Fibroblast of lung (primary cell): ENCODE results near the gene TOPAZ1. TPM values are rescaled to one million over a fixed set of nuclear protein-coding genes. Genes with fewer than 3 reads are reported as not detected.
"Not testable (repeated sequence)": the region's sequence is repeated elsewhere in the genome, so short reads cannot be mapped to it uniquely, and the experiment has no call there.

Experiments used
- DNase-seq, 2 donors: peaks; one replicate each; pipeline versions ENCODE4 v3.0.0 to v3.0.0-alpha.2; 2010; ENCODE audit warnings: low read depth in 2 of 2
- H2AFZ ChIP-seq: 2 replicates; pipeline ENCODE4 v1.5.1; 2012; ENCODE audit warnings: low read length, control low read depth, inconsistent platforms
- H3K27ac ChIP-seq: 2 replicates; pipeline ENCODE4 v1.5.1; 2011; ENCODE audit warnings: low read length, control low read depth; ENCODE audit not compliant: insufficient read depth
- H3K27me3 ChIP-seq: 2 replicates; pipeline ENCODE4 v1.5.1; 2011; ENCODE audit warnings: mild to moderate bottlenecking, low read length; ENCODE audit not compliant: control insufficient read depth, insufficient read depth
- H3K36me3 ChIP-seq: 2 replicates; pipeline ENCODE4 v1.5.1; 2011; ENCODE audit warnings: low read length; ENCODE audit not compliant: control insufficient read depth, insufficient read depth
- H3K4me1 ChIP-seq: 2 replicates; pipeline ENCODE4 v1.5.1; 2011; ENCODE audit warnings: low read length; ENCODE audit not compliant: control insufficient read depth, insufficient read depth; ENCODE audit errors: extremely low read depth
- H3K4me2 ChIP-seq: 2 replicates; pipeline ENCODE4 v1.5.1; 2011; ENCODE audit warnings: low read length, control low read depth; ENCODE audit not compliant: insufficient read depth; ENCODE audit errors: extremely low read depth
- H3K4me3 ChIP-seq, 4 experiments: fragments of 200-600 bp in 1 of 4; sonication (generic) in 1 of 4; replicated peaks in 1 of 4; 2 replicates each; pipeline ENCODE4 v1.5.1; 2011 to 2016; ENCODE audit warnings: low read length in 4 of 4, low read depth in 3 of 4, mild to moderate bottlenecking in 3 of 4, control low read depth in 2 of 4, inconsistent platforms in 1 of 4, mixed read lengths in 1 of 4; ENCODE audit not compliant: insufficient read depth in 1 of 4; ENCODE audit errors: control extremely low read depth in 1 of 4
- H3K79me2 ChIP-seq: 2 replicates; pipeline ENCODE4 v1.5.1; 2012; ENCODE audit warnings: mild to moderate bottlenecking, low read length, inconsistent platforms; ENCODE audit not compliant: control insufficient read depth, insufficient read depth
- H3K9ac ChIP-seq: 2 replicates; pipeline ENCODE4 v1.5.1; 2011; ENCODE audit warnings: mild to moderate bottlenecking, low read length, control low read depth; ENCODE audit not compliant: insufficient read depth
- H3K9me3 ChIP-seq: 2 replicates; pipeline ENCODE4 v1.5.1; 2012; ENCODE audit warnings: low read depth, low read length; ENCODE audit not compliant: control insufficient read depth, insufficient read depth
- H4K20me1 ChIP-seq: 2 replicates; pipeline ENCODE4 v1.5.1; 2011; ENCODE audit warnings: low read length; ENCODE audit not compliant: control insufficient read depth, insufficient read depth; ENCODE audit errors: extremely low read depth
- EZH2 ChIP-seq: IDR thresholded peaks from 2 replicates; pipeline ENCODE4 v1.5.1; 2012; ENCODE audit warnings: low read length, control low read depth, mild to moderate bottlenecking; ENCODE audit errors: missing control alignments
- polyA plus RNA-seq, 2 donors: library from polyadenylated mRNA; depleted of rRNA in 1 of 2; stranded (reverse) in 1 of 2; unstranded in 1 of 2; fragments of >200 nt; gene quantifications; 2 replicates each; pipeline ENCODE4 v1.2.1, GENCODE V29; 2011 to 2012; ENCODE audit warnings: missing spikeins in 1 of 2
- total RNA-seq: library from RNA; depleted of rRNA; stranded (reverse); fragments of >200 nt; gene quantifications from 2 replicates; pipeline ENCODE4 v1.2.1, GENCODE V29; 2014
- TF ChIP-seq, protein P1 (sequence below), 2 donors: IDR thresholded peaks in 1 of 2; conservative IDR thresholded peaks in 1 of 2; 1 replicate in 1 of 2; 2 replicates in 1 of 2; pipeline ENCODE4 v1.5.1; 2011 to 2012; ENCODE audit warnings: low read length in 2 of 2, control low read depth in 1 of 2, inconsistent platforms in 1 of 2, low read depth in 1 of 2, mild to moderate bottlenecking in 1 of 2

Gene TOPAZ1
- total and polyA plus RNA-seq, 2 donors (not counting 1 experiment from before 2014, with no cell fraction given), result not detected

DNA sequence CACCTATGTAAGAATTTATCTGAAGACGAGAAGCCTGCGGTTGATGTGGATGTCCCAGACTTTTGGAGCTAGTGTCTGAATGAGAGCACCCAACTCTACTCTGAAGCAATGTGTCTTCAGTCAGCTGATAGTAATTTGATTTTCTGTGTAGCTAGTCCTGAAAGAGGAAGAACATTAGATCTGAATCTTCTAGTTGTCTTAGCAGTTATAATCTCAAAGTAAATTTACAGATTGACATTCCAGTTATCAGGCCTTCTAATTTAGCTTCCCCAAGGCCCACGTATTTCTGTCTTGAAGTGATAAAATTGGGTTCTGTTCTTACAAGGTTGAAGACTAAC lies 98.3 kb downstream of the TOPAZ1 start:
- Histone ChIP-seq H3K9me3 (no peaks in the 10 kb centered on the region), H3K27me3 (no peaks in the 10 kb centered on the region), H3K4me2 (peak overlapping the region; percentile 29), H3K36me3 (no peaks in the 10 kb centered on the region), H2AFZ (no peak overlapping the region), H3K27ac (no peak overlapping the region), H4K20me1 (no peaks in the 10 kb centered on the region), H3K4me3 (peak overlapping the region; percentile 77 to 97 (median 86)), H3K9ac (no peak overlapping the region), H3K4me1 (peaks cover 10% of the 10 kb centered on the region), H3K79me2 (peaks cover 17% of the 10 kb centered on the region)
- TF ChIP-seq EZH2, result no peak
- TF ChIP-seq, protein P1, sequence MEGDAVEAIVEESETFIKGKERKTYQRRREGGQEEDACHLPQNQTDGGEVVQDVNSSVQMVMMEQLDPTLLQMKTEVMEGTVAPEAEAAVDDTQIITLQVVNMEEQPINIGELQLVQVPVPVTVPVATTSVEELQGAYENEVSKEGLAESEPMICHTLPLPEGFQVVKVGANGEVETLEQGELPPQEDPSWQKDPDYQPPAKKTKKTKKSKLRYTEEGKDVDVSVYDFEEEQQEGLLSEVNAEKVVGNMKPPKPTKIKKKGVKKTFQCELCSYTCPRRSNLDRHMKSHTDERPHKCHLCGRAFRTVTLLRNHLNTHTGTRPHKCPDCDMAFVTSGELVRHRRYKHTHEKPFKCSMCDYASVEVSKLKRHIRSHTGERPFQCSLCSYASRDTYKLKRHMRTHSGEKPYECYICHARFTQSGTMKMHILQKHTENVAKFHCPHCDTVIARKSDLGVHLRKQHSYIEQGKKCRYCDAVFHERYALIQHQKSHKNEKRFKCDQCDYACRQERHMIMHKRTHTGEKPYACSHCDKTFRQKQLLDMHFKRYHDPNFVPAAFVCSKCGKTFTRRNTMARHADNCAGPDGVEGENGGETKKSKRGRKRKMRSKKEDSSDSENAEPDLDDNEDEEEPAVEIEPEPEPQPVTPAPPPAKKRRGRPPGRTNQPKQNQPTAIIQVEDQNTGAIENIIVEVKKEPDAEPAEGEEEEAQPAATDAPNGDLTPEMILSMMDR (conservative IDR thresholded peaks at IDR 0.05 in 1 of 2, IDR thresholded peaks at IDR 0.05 in 1 of 2; ENCODE audit: low read depth in 1 of 2, low read length in 2 of 2), result no peak
- no peak for DNase-seq

- Histone ChIP-seq H3K4me1 (peaks cover 10% of the 10 kb centered on the region), H3K36me3 (no peaks in the 10 kb centered on the region), H3K27ac (peak overlapping the region; percentile 48), H3K9me3 (no peaks in the 10 kb centered on the region), H3K4me2 (peak overlapping the region; percentile 77), H3K9ac (no peak overlapping the region), H4K20me1 (no peaks in the 10 kb centered on the region), H3K27me3 (no peaks in the 10 kb centered on the region), H3K4me3 (peak overlapping the region in 1 of 4 experiments; percentile 12), H2AFZ (no peak overlapping the region), H3K79me2 (peaks cover 17% of the 10 kb centered on the region)
- peak; percentile 81 to 89 for DNase-seq
- no peak for TF ChIP-seq EZH2
- TF ChIP-seq, protein P1 (conservative IDR thresholded peaks at IDR 0.05 in 1 of 2, IDR thresholded peaks at IDR 0.05 in 1 of 2; ENCODE audit: low read depth in 1 of 2, low read length in 2 of 2), result no peak
These were observed 100.6 kb downstream of the TOPAZ1 start for GRCh38 chr3:44342176-44342790.

DNA sequence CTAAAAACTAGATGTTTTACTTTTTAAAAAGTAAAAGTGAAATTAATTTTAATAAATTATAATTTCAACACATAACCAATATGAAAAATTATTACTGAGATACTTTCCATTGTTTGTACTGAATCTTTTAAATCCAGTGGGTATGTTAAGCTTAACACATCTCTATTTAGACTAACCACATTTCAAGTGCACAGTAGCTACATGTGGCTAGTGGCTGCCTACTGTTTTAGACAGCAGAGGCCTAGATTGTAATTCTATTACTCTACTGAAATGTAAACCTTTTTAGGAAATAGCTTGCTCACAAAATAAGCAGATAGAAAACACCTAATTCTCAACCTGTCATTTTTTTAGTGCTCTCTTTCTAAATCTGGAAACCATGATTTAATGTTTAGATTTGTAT lies 101.7 kb downstream of the TOPAZ1 start:
- no peaks in the 10 kb centered on the region for H4K20me1 ChIP-seq
- no peak for TF ChIP-seq EZH2
- TF ChIP-seq, protein P1 (conservative IDR thresholded peaks at IDR 0.05 in 1 of 2, IDR thresholded peaks at IDR 0.05 in 1 of 2; ENCODE audit: low read depth in 1 of 2, low read length in 2 of 2), result no peak

GRCh38 chr3:44346590-44346989 lies 104.9 kb downstream of the TOPAZ1 start:
- not testable (repeated sequence) for H3K79me2 ChIP-seq, H3K4me2 ChIP-seq, H3K36me3 ChIP-seq, H3K27ac ChIP-seq, H4K20me1 ChIP-seq, H3K27me3 ChIP-seq, H3K4me3 ChIP-seq, H3K9me3 ChIP-seq, H3K4me1 ChIP-seq, H3K9ac ChIP-seq, H2AFZ ChIP-seq
- peak in 1 of 2 donors; percentile 33 for DNase-seq

More for the DNA sequence above, 101.7 kb downstream of the TOPAZ1 start:
- H3K27me3 ChIP-seq, result no peaks in the 10 kb centered on the region
- no peak for DNase-seq
- H3K27ac ChIP-seq, result no peak overlapping the region
- H3K79me2 ChIP-seq, result peaks cover 17% of the 10 kb centered on the region
- no peaks in the 10 kb centered on the region for H3K9me3 ChIP-seq
- no peak overlapping the region for H3K4me2 ChIP-seq
- H2AFZ ChIP-seq, result no peak overlapping the region
- no peak overlapping the region for H3K4me3 ChIP-seq
- no peak overlapping the region for H3K9ac ChIP-seq
- H3K36me3 ChIP-seq, result no peaks in the 10 kb centered on the region
- H3K4me1 ChIP-seq, result peaks cover 10% of the 10 kb centered on the region
